ENCODE measurements around the gene CSNK1E. TPM values are rescaled to one million over a fixed set of nuclear protein-coding genes. Genes with fewer than 3 reads are reported as not detected.

The CSNK1E gene
- total and polyA plus RNA-seq, 2 experiments from 2014 or later: 46.9 to 130 TPM

DNA sequence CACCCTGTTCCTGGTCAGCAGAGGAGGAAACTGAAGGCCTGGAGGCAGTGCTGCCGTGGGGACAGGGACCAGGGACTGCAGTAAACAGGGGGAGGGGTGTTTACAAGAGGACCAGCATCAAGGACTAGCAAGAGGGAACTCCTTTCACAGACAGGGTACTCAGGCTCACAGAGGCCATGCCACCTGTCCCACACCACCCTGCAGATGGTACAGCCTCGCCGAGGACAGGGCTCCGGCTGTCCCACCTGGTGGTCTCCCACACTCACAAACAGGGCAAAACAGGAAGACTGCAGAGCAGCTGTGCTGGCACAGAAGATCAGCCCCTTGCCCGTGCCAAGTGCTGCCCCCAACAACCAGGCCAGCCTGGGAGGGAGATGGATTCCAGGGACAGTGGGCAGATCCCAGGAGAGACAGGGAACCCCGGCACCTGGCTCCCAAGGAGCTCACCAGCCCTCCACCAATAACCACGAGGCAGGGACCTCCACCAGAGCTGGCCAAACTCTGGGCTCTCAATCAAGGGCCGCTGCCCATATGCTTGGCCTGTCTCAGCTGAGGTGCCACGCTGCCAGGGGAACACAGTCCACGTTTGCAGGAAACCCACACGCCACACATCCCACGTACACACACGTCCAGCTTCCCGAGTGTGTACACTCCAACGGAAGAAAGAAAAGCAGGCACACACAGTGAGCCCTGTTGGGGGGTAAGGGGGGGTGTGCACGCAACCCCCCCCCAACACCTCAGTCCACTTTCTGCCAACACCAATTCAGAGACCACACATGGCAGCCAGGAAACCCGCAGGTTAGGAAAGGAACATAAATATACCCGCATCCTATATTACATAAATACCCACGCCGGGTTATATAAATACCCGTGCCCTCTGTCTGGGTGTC, 2.1 kb downstream of the CSNK1E start:
- Histone ChIP-seq H3K4me1 (ENCODE audit: insufficient read depth) (peaks cover 58% of the 10 kb centered on the region), H4K20me1 (ENCODE audit: insufficient read depth) (peaks cover 6% of the 10 kb centered on the region)
- TF ChIP-seq EZH2 (IDR thresholded peaks at IDR 0.05; ENCODE audit: insufficient read depth, poor library complexity, severe bottlenecking) (no peak), EZH2phosphoT487 (IDR thresholded peaks at IDR 0.05; ENCODE audit: insufficient read depth, low read depth) (no peak)

DNA sequence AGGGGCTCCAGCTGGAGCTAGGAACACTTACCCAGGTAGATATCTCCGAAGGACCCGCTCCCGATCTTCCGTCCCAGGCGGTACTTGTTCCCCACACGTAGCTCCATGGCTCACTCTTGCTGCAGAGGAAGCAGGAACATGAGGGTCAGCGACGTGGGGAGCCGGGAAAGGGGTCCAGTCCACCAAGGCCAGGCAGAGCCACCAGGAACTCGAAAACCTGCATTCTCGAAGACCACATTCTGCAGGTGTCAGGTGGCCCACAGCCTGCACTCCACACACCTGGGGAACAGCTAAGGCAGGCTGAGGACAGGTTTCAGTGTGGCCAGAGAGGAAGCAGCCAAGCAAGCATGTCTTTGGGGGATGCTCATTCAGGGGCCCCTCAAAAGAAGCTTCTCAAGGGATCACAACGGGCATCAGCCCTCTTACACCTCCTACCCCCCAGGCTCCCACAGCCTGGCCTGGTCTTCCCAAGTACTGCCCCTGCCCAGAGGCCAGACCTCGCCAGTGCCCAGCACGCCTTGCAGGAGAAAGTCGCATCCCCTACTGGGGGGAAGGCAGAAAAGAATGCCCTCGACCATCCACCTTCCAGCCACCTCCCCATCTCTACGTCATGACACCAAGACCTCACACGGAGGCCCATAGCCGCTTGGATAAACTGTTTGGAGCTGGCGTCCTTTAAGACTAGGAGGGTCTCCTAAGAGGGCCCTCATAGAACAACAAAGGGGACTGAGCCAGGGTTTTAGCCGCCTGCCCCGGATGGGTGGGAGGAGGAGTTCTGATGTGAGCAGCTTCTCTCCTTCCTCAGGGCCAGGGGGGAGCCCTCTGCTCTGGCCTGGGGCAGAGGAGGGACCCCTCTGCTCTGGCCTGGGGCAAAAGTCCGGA, 2.9 kb downstream of the CSNK1E start:
- peaks cover 66% of the 10 kb centered on the region for H3K4me1 ChIP-seq (ENCODE audit: insufficient read depth)
- in situ Hi-C loops (cut with MboI): no loop called here

More for the DNA sequence above, 2.1 kb downstream of the CSNK1E start:
- peaks cover 14% of the 10 kb centered on the region; the same call in 1 of the 2 replicates for H3K36me3 ChIP-seq (ENCODE audit: low read depth)
- H3K27me3 ChIP-seq (replicated peaks; ENCODE audit: insufficient read depth): no peaks in the 10 kb centered on the region
- in situ Hi-C loops (cut with MboI): no loop called here
- 1 to 2% methylated on average over 20 to 21 of the region's 21 CpGs for WGBS, 2 experiments (ENCODE audit: low coverage in 1 of 2, low lambda C conversion rate in 2 of 2, missing lambda C conversion rate in 2 of 2)
- H3F3A ChIP-seq (ENCODE audit: insufficient read depth): peaks cover 62% of the 10 kb centered on the region
- H3K79me2 ChIP-seq (ENCODE audit: insufficient read depth): peaks cover 66% of the 10 kb centered on the region
- peak overlapping the region; percentile 97 for H3K4me2 ChIP-seq (ENCODE audit: unreplicated experiment)
- peak; percentile 61 for DNase-seq
- peak overlapping the region; percentile 99 for H3K9ac ChIP-seq
- peak overlapping the region; percentile 96 for H3K27ac ChIP-seq
- no peaks in the 10 kb centered on the region for H3K9me2 ChIP-seq (ENCODE audit: insufficient read depth)
- no peaks in the 10 kb centered on the region for H3K9me3 ChIP-seq (ENCODE audit: low read depth)
- peak overlapping the region; percentile 100 for H3K4me3 ChIP-seq
- H2AFZ ChIP-seq: no peak overlapping the region

DNA sequence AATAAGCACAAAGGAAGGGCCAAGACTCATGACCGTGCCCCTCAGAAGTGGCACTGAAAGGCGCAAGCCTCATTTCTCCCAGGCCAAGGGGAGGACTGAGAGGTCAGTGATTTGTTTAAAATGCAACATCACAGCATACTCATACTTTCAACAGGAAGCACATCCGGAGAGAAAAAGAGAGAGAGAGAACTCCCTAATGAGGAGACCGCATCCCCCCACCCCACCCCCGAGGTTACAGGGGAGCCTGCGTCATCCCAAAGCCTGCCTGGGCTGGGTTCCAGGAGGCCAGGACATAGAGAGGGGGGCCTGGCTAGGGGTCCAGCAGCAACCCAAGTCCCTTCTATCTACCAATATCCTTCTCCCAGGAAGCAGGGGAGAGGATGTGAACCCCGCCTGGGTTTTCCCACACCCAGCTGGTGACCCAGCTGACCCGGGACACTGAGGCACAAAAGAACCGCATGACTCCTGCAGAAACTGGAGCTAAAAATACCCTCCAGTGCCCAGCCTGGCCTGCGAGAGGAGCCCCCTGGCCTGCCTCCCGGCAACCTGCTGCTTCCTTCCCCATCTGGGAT, 3.8 kb downstream of the CSNK1E start:
- Histone ChIP-seq H3K4me1 (ENCODE audit: insufficient read depth) (peaks cover 59% of the 10 kb centered on the region), H3K4me2 (ENCODE audit: unreplicated experiment) (peak overlapping the region; percentile 97), H3K9ac (peak overlapping the region; percentile 99), H3K4me3 (peak overlapping the region; percentile 100), H3K27ac (peak overlapping the region; percentile 96), H3K36me3 (ENCODE audit: low read depth) (peaks cover 14% of the 10 kb centered on the region; the same call in 1 of the 2 replicates), H3F3A (ENCODE audit: insufficient read depth) (peaks cover 66% of the 10 kb centered on the region), H2AFZ (no peak overlapping the region), H4K20me1 (ENCODE audit: insufficient read depth) (peaks cover 7% of the 10 kb centered on the region), H3K9me2 (ENCODE audit: insufficient read depth) (no peaks in the 10 kb centered on the region), H3K79me2 (ENCODE audit: insufficient read depth) (peaks cover 83% of the 10 kb centered on the region), H3K9me3 (ENCODE audit: low read depth) (no peaks in the 10 kb centered on the region), H3K27me3 (replicated peaks; ENCODE audit: insufficient read depth) (no peaks in the 10 kb centered on the region)
- in situ Hi-C loops (cut with MboI): no loop called here
- no peak for TF ChIP-seq EZH2 (IDR thresholded peaks at IDR 0.05; ENCODE audit: insufficient read depth, poor library complexity, severe bottlenecking)
- 0 out of 2 replicates have a peak, but pooled peaks have one; percentile 28 for TF ChIP-seq EZH2phosphoT487 (IDR thresholded peaks at IDR 0.05; ENCODE audit: insufficient read depth, low read depth)
- 3 to 5% methylated on average over 10 to 11 of the region's 11 CpGs for WGBS, 2 experiments (ENCODE audit: low coverage in 1 of 2, low lambda C conversion rate in 2 of 2, missing lambda C conversion rate in 2 of 2)
- peak; percentile 84 for DNase-seq

More for the DNA sequence above, 2.9 kb downstream of the CSNK1E start:
- Histone ChIP-seq H3K9me3 (ENCODE audit: low read depth) (no peaks in the 10 kb centered on the region), H3F3A (ENCODE audit: insufficient read depth) (peaks cover 71% of the 10 kb centered on the region), H3K4me2 (ENCODE audit: unreplicated experiment) (peak overlapping the region; percentile 97), H3K9ac (peak overlapping the region; percentile 99), H3K9me2 (ENCODE audit: insufficient read depth) (no peaks in the 10 kb centered on the region), H3K79me2 (ENCODE audit: insufficient read depth) (peaks cover 75% of the 10 kb centered on the region), H3K27me3 (replicated peaks; ENCODE audit: insufficient read depth) (no peaks in the 10 kb centered on the region), H2AFZ (no peak overlapping the region), H3K36me3 (ENCODE audit: low read depth) (peaks cover 14% of the 10 kb centered on the region; the same call in 1 of the 2 replicates), H3K4me3 (peak overlapping the region; percentile 100), H4K20me1 (ENCODE audit: insufficient read depth) (peaks cover 7% of the 10 kb centered on the region), H3K27ac (peak overlapping the region; percentile 96)
- TF ChIP-seq EZH2 (IDR thresholded peaks at IDR 0.05; ENCODE audit: insufficient read depth, poor library complexity, severe bottlenecking): no peak
- TF ChIP-seq EZH2phosphoT487 (IDR thresholded peaks at IDR 0.05; ENCODE audit: insufficient read depth, low read depth): no peak
- WGBS, 2 experiments (ENCODE audit: low coverage in 1 of 2, low lambda C conversion rate in 2 of 2, missing lambda C conversion rate in 2 of 2): 26 to 27% methylated on average over 23 of the region's 23 CpGs
- peak; percentile 51 for DNase-seq

Data from GM23248 (cell line).